ENCODE measurements around the gene GBX2. TPM values are rescaled to one million over a fixed set of nuclear protein-coding genes. Genes with fewer than 3 reads are reported as not detected.

Gene GBX2
- total RNA-seq, 1 donor from 2014 or later: 1.8 TPM

DNA sequence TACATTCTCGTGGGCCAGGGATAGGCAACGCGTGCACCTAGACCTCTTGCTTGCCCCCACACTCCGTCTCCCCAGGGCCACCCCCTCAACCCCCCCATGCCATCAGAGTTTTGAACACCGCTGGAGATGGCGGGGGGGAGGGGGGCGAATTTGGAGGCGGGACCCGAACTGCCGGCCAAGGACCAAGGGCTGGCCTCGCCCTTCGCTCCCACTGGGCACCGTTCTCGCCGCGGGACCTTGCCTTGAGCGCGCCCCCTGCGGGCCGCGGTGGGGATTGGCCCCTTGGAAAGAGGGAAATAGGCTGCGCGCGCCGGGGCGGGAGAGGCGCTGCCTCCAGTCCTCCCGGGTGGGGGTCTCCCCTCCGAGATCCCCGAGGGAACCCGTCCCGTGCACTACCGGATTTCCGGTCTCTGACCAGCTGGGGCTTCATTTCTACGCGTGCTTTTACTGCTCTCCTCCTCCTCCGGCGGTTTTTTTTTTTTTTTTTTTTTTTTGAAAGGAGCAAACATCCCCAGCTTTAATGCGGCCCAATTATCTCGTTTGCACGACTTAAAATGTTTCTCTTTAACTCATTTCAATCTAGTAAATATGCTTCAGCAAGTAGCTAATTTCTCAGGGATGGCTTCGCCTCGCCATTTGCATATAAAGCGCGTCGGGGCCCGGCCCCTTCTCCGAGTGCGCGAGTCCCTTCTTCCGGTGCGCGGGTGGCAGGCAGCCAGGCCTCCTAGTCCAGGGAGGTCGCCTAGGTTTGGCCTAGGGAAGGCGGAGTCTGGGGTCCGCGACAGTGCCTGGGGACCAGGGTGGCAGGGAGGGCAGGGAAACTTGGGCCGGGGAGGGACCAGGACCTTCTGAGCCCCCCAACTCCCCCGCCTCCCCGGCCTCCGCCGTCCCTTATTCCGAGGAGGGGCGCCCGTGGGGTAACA is 10.0 kb upstream of the GBX2 start:
- Mint-ChIP-seq H3K27ac (ENCODE audit: unreplicated experiment) (no peak overlapping the region), H3K4me3 (ENCODE audit: unreplicated experiment) (peak overlapping the region; percentile 66), H3K9me3 (ENCODE audit: unreplicated experiment) (peaks cover 10% of the 10 kb centered on the region), H3K27me3 (ENCODE audit: low read depth, unreplicated experiment) (peaks cover 13% of the 10 kb centered on the region), H3K36me3 (ENCODE audit: low read depth, unreplicated experiment) (no peaks in the 10 kb centered on the region), H3K4me1 (ENCODE audit: low read depth, unreplicated experiment) (peaks cover 16% of the 10 kb centered on the region)
- peak overlapping the region; percentile 84 for H3K4me2 ChIP-seq (ENCODE audit: low read length)
- H3K4me1 ChIP-seq (ENCODE audit: insufficient read depth, low read length): peaks cover 47% of the 10 kb centered on the region
- no peak for FAIRE-seq
- peak overlapping the region; percentile 53 for H3K4me3 ChIP-seq (ENCODE audit: insufficient read depth, low read depth, low read length)
- TF ChIP-seq, protein P1, sequence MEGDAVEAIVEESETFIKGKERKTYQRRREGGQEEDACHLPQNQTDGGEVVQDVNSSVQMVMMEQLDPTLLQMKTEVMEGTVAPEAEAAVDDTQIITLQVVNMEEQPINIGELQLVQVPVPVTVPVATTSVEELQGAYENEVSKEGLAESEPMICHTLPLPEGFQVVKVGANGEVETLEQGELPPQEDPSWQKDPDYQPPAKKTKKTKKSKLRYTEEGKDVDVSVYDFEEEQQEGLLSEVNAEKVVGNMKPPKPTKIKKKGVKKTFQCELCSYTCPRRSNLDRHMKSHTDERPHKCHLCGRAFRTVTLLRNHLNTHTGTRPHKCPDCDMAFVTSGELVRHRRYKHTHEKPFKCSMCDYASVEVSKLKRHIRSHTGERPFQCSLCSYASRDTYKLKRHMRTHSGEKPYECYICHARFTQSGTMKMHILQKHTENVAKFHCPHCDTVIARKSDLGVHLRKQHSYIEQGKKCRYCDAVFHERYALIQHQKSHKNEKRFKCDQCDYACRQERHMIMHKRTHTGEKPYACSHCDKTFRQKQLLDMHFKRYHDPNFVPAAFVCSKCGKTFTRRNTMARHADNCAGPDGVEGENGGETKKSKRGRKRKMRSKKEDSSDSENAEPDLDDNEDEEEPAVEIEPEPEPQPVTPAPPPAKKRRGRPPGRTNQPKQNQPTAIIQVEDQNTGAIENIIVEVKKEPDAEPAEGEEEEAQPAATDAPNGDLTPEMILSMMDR (IDR thresholded peaks at IDR 0.05; ENCODE audit: insufficient read depth, low read depth, low read length): peak; percentile 38
- TF ChIP-seq EZH2 (IDR thresholded peaks at IDR 0.05; ENCODE audit: insufficient read depth, low read length): no peak
- peak overlapping the region; percentile 64 for H2AFZ ChIP-seq (ENCODE audit: low read depth, low read length)
- no peaks in the 10 kb centered on the region for H3K9me3 ChIP-seq (ENCODE audit: insufficient read depth, low read depth, low read length)
- H3K9ac ChIP-seq (ENCODE audit: low read length): peak overlapping the region; percentile 81
- peaks cover 6% of the 10 kb centered on the region for H3K27me3 ChIP-seq (ENCODE audit: insufficient read depth, low read length)
- H3K27ac ChIP-seq (ENCODE audit: low read depth, low read length): peak overlapping the region; percentile 37
- H3K36me3 ChIP-seq (ENCODE audit: insufficient read depth, low read length): no peaks in the 10 kb centered on the region
- peak; percentile 26 for DNase-seq (ENCODE audit: low read depth)
- no peaks in the 10 kb centered on the region for H4K20me1 ChIP-seq (ENCODE audit: insufficient read depth, low read length)
- H3K79me2 ChIP-seq (ENCODE audit: insufficient read depth, low read length): no peaks in the 10 kb centered on the region

GRCh38 chr2:236177604-236177966 is 9.4 kb upstream of the GBX2 start:
- Histone ChIP-seq H3K27me3 (ENCODE audit: insufficient read depth, low read length) (peaks cover 10% of the 10 kb centered on the region), H3K9me3 (ENCODE audit: insufficient read depth, low read depth, low read length) (no peaks in the 10 kb centered on the region), H3K9ac (ENCODE audit: low read length) (no peak overlapping the region), H4K20me1 (ENCODE audit: insufficient read depth, low read length) (no peaks in the 10 kb centered on the region), H3K27ac (ENCODE audit: low read depth, low read length) (no peak overlapping the region), H3K4me2 (ENCODE audit: low read length) (peak overlapping the region; percentile 84), H3K4me1 (ENCODE audit: insufficient read depth, low read length) (peaks cover 47% of the 10 kb centered on the region), H3K4me3 (ENCODE audit: insufficient read depth, low read depth, low read length) (no peak overlapping the region), H3K36me3 (ENCODE audit: insufficient read depth, low read length) (no peaks in the 10 kb centered on the region), H3K79me2 (ENCODE audit: insufficient read depth, low read length) (no peaks in the 10 kb centered on the region), H2AFZ (ENCODE audit: low read depth, low read length) (no peak overlapping the region)
- Mint-ChIP-seq H3K9me3 (ENCODE audit: unreplicated experiment) (peaks cover 10% of the 10 kb centered on the region), H3K4me3 (ENCODE audit: unreplicated experiment) (no peak overlapping the region), H3K36me3 (ENCODE audit: low read depth, unreplicated experiment) (no peaks in the 10 kb centered on the region), H3K4me1 (ENCODE audit: low read depth, unreplicated experiment) (peaks cover 16% of the 10 kb centered on the region), H3K27me3 (ENCODE audit: low read depth, unreplicated experiment) (peaks cover 13% of the 10 kb centered on the region), H3K27ac (ENCODE audit: unreplicated experiment) (no peak overlapping the region)
- TF ChIP-seq, protein P1 (IDR thresholded peaks at IDR 0.05; ENCODE audit: insufficient read depth, low read depth, low read length): peak; percentile 34
- no peak for TF ChIP-seq EZH2 (IDR thresholded peaks at IDR 0.05; ENCODE audit: insufficient read depth, low read length)
- no peak for DNase-seq (ENCODE audit: low read depth)
- FAIRE-seq: no peak

DNA sequence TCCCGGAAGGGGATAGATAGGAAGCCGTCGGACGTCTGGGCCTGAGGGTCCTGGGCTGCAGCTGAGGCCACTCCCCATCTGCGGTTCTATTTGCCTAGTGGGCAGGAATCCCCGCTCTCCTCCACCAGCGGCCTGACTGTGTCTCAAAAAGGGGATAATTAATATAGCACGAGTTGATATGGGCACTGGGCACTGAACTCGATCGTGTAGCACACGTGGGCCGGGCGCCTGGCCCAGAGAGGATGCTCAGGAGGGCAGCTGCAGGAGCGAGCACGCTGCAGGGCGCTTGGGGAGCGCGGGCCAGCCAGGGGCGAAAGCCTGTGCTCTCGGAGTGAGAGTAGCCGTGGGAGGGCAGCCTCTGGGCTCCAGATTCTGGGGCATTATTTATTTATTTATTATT is 8.8 kb upstream of the GBX2 start:
- H3K4me1 Mint-ChIP-seq (ENCODE audit: low read depth, unreplicated experiment): peaks cover 16% of the 10 kb centered on the region
- no peak overlapping the region for H2AFZ ChIP-seq (ENCODE audit: low read depth, low read length)
- H3K27ac ChIP-seq (ENCODE audit: low read depth, low read length): no peak overlapping the region
- no peaks in the 10 kb centered on the region for H3K9me3 ChIP-seq (ENCODE audit: insufficient read depth, low read depth, low read length)
- no peaks in the 10 kb centered on the region for H3K36me3 ChIP-seq (ENCODE audit: insufficient read depth, low read length)
- DNase-seq (ENCODE audit: low read depth) (no peak), FAIRE-seq (no peak)
- no peak overlapping the region for H3K4me3 ChIP-seq (ENCODE audit: insufficient read depth, low read depth, low read length)
- TF ChIP-seq, protein P1 (IDR thresholded peaks at IDR 0.05; ENCODE audit: insufficient read depth, low read depth, low read length): no peak
- TF ChIP-seq EZH2 (IDR thresholded peaks at IDR 0.05; ENCODE audit: insufficient read depth, low read length): no peak
- peaks cover 12% of the 10 kb centered on the region for H3K9me3 Mint-ChIP-seq (ENCODE audit: unreplicated experiment)
- H3K4me1 ChIP-seq (ENCODE audit: insufficient read depth, low read length): peaks cover 47% of the 10 kb centered on the region
- no peak overlapping the region for H3K27ac Mint-ChIP-seq (ENCODE audit: unreplicated experiment)
- H3K27me3 ChIP-seq (ENCODE audit: insufficient read depth, low read length): peaks cover 16% of the 10 kb centered on the region
- no peaks in the 10 kb centered on the region for H4K20me1 ChIP-seq (ENCODE audit: insufficient read depth, low read length)
- no peaks in the 10 kb centered on the region for H3K36me3 Mint-ChIP-seq (ENCODE audit: low read depth, unreplicated experiment)
- H3K27me3 Mint-ChIP-seq (ENCODE audit: low read depth, unreplicated experiment): peaks cover 15% of the 10 kb centered on the region
- no peak overlapping the region for H3K9ac ChIP-seq (ENCODE audit: low read length)
- no peaks in the 10 kb centered on the region for H3K79me2 ChIP-seq (ENCODE audit: insufficient read depth, low read length)
- H3K4me2 ChIP-seq (ENCODE audit: low read length): no peak overlapping the region
- H3K4me3 Mint-ChIP-seq (ENCODE audit: unreplicated experiment): no peak overlapping the region
